ENCODE data around the gene TBX15.

DNA sequence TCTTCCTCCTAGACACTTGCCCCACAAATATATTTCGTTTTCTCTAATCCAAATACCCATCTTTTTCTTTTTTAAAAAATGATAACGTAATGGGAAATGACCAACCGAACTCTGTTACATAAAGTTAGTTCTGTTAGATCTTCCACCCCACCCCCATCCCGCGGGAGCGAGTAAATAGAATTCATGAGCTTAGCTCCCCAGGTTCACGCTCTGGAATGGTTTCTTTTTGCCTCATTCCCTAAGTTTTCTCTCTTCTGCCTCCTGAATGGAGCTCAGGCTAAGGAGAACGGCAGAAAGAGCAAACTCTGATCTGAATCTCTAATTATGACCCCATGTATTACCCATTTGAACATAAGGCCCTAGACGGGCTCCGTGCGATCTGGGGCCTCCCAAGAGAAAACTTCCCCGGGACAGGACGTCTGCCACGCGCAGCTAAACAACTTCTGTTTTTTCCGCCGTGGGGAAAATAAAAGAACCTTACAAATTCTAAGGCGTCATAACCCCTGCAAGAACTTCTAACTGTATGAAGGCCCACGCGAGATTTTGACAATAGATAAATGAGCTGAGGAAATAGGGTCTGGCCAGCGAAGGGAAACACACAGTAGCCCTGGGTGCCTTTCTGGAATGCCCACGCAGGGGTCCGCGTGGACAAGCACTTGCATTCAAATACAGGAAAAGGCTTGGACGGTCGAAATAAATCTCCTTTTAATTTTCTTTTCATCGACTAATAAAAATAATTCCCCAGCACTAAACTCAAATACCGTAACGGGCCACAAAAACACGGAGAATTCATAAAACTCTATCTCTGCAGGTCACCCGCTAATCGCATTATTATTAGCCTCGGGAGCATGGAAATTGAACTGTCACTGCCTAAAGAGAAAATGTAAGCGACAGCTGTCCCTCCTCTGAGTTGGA, 2.2 kb downstream of the TBX15 start:
- TF ChIP-seq ARNTL (CRISPR knock-in tag; IDR thresholded peaks at IDR 0.05; ENCODE audit: borderline replicate concordance, low read depth) (no peak), OSR1 (CRISPR knock-in tag; IDR thresholded peaks at IDR 0.05) (no peak), ZNF70 (CRISPR knock-in tag; IDR thresholded peaks at IDR 0.05) (no peak), SNAI2 (CRISPR knock-in tag; IDR thresholded peaks at IDR 0.05) (no peak), ZFP3 (CRISPR knock-in tag; IDR thresholded peaks at IDR 0.05) (no peak), ZC3H10 (CRISPR knock-in tag; IDR thresholded peaks at IDR 0.05) (no peak)
- TF ChIP-seq, protein P1, sequence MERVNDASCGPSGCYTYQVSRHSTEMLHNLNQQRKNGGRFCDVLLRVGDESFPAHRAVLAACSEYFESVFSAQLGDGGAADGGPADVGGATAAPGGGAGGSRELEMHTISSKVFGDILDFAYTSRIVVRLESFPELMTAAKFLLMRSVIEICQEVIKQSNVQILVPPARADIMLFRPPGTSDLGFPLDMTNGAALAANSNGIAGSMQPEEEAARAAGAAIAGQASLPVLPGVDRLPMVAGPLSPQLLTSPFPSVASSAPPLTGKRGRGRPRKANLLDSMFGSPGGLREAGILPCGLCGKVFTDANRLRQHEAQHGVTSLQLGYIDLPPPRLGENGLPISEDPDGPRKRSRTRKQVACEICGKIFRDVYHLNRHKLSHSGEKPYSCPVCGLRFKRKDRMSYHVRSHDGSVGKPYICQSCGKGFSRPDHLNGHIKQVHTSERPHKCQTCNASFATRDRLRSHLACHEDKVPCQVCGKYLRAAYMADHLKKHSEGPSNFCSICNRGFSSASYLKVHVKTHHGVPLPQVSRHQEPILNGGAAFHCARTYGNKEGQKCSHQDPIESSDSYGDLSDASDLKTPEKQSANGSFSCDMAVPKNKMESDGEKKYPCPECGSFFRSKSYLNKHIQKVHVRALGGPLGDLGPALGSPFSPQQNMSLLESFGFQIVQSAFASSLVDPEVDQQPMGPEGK (CRISPR knock-in tag; IDR thresholded peaks at IDR 0.05; ENCODE audit: borderline replicate concordance) = no peak
